Stimulated activated CD8-positive, alpha-beta memory T cell treated with anti-CD3 and anti-CD28 coated beads, Interleukin-15, amount 100 ng/mL, for 1 hour (primary cell): Measurements from ENCODE around the gene METTL6.
"Not testable (repeated sequence)": the region's sequence is repeated elsewhere in the genome, so short reads cannot be mapped to it uniquely, and the experiment has no call there.

Experiments used
- DNase-seq: peaks from one replicate; pipeline ENCODE4 v3.0.0-alpha.2; 2020; ENCODE audit warnings: low read depth

The METTL6 gene

GRCh38 chr3:15364078-15364477 lies 63.3 kb downstream of the METTL6 start:
- not testable (repeated sequence) for DNase-seq

- no peak for DNase-seq
Measured at GRCh38 chr3:15361494-15362214, 65.7 kb downstream of the METTL6 start.

GRCh38 chr3:15360788-15361493 lies 66.4 kb downstream of the METTL6 start:
- no peak for DNase-seq
